NCI-H128 (cell line): Measurements from ENCODE around the gene HIPK1.

Experiments
- DNase-seq: peaks from one replicate; lab custom pipeline; 2025; ENCODE audit not compliant: unreplicated experiment; lab: John Stamatoyannopoulos, UW

The HIPK1 gene

GRCh38 chr1:113928941-113929749, at the start of gene HIPK1:
Gene HIPK1 (plus strand): TSS chr1:113929324.
- DNase-seq = peak; percentile 72

DNA sequence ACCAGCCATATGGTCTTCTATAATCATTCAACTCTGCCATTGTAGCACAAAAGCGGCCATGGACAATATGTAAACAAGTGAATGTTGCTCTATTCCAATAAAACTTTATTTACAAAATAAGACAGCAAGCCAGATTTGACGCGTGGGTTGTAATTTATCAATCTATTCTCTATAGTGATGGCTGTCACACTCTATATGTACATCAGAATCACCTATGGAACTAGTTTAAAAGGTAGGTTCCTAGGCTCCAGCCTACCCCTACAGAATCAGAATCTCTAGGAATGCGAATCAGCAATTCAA, 49.4 kb upstream of the HIPK1 start:
- no peak for DNase-seq

DNA sequence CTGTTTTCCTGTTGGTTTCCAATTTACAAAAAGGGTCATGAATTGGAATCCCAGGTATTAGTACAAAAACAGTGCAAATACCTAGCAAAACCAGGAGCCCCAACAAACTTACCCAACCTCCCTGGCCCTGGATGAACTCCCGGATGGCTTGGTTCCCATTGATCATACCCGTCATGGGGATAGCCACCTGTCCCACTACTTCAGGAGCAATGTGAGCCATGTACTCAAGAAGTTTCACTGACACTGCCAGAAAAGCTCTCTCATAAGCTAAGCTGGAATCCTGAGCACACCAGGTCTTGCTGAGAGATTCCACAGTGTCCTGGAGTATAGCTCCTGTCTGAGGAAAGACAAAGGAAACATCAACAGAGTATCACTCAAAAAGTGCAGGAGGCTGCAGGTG, 47.5 kb upstream of the HIPK1 start:
- DNase-seq = no peak

DNA sequence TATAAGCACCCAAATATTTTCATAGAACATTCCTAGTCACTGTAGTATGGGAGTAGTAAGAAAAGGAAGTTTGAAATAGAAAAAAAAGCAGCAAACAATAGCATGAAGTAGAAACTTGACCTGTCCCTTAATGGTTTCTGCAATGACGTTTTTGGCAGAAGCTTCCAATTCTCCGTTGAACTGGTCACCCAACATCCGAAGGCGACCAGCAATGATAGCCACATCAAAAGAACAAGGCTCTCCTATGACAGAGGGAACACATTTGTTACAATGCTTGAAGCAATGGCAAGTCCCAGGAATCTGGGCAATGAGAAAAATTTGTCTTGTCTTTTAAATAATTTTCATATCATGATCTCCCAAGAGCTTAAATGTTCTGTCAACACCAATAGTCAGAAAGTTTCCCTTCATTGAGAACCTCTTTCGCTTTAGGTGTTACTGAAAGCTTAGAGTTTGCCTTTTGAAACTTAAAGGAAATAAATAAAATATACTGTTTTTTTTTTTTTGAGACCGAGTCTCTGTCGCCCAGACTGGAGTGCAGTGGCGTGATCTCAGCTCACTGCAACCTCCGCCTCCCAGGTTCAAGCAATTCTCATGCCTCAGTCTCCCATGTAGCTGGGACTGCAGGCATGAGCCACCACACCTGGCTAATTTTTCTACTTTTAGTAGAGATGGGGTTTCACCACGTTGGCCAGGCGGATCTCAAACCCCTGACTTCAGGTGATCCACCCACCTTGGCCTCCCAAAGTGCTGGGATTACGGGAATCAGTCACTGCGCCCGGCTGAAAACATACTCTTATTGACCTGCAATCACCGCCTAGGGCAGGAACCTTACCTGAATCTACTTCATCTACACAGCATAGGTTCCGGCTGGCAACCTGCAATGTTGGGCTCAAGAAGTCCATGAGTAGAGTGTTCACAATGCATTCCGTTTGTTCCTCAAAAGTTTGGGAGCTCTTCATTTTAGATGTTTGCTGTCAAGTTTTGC, 42.4 kb upstream of the HIPK1 start:
- DNase-seq = no peak

DNA sequence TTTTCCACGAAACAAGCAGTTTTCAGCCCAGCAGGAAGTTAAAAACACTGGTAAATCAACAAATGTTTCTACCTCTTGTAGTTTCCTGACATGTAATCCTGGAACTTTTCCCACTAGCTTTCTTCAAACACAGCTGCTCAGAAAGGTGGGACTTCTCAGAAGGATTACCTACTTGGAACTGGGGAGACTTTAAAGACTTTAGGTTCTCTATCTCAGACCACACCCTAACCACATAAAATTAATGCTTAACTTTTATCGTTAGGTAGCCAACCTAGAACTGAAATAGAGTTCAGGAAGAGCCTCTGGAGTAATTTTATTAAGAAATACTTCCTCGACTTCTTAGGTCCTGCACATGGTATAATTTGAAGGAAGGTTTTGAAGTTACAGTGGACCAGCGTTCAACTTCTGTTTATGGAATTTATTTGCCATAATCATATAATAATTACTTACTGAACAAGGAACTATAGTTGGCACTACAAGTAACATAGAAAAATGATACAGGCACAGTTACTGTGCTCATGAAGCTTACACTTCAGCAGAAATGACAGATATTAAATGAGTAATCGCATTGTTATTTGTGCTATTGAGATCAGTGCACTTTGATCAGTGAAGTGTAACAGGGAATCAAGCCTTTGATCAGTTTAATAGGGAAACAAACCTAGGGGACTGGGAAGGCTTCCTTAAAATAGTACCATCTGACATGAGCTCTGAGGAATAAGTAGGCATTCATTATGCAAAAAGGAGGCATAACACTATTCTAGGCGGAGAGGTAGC, 41.5 kb upstream of the HIPK1 start, which contains the start of gene BCL2L15:
BCL2L15 (minus strand) TSS at position 180 of the 774 bp plus-strand sequence. CDS start 206 bp downstream, outside the sequence.
- DNase-seq = no peak

DNA sequence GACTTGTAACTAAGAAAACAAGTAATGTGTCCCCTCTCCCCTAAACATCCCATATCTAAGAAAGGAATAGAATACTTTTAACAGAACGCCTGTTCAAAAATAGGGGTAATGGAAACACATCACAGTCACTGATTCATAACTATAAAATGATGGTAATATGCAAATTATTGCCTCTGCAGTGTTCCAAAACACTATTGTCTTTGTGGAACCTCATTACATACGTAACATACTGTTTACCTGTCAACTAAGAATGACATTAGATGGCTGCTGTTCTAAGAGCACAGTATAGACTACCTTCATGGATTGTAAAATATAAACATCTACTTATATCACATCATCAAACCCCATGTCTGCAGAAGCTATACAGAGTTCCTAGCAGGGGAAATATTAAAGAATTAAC, 38.3 kb upstream of the HIPK1 start:
- no peak for DNase-seq

- no peak for DNase-seq
Observed at GRCh38 chr1:113891631-113892220, 37.4 kb upstream of the HIPK1 start.

DNA sequence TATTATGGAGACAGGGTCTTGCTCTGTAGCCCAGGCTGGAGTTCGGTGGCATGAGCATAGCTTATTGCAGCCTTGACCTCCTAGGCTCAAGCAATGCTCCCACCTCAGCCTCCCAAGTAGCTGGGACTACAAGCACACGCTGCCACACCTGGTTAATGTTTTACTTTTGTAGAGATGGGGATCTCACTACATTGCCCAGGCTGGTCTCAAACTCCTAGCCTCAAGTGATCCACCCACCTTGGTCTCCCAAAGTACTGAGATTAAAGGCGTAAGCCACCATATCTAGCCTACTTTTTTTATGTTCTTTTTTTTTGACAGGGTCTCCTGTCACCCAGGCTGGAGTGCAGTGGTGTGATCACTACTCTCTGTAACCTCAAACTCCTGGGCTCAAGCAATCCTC, 35.9 kb upstream of the HIPK1 start:
- no peak for DNase-seq

DNA sequence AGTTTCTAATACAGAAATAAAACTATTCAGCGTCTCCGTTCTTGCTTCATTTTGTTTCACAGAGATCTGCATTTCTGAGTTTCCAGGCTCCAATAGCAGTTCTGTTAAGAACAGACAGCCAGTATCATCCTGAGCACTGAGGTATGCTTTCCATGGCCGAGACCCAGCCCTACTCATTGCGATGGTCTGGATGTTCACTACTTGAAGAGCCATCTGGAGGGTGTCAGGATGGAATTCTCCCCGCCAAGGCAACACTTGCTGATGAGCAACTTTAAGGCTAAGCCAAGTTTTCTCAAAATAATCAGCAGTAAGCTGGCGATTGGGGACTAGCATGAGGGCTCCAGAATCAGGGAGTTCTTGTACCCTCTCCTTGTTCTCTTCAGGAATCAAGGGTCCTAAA, 34.0 kb upstream of the HIPK1 start:
- DNase-seq = no peak

DNA sequence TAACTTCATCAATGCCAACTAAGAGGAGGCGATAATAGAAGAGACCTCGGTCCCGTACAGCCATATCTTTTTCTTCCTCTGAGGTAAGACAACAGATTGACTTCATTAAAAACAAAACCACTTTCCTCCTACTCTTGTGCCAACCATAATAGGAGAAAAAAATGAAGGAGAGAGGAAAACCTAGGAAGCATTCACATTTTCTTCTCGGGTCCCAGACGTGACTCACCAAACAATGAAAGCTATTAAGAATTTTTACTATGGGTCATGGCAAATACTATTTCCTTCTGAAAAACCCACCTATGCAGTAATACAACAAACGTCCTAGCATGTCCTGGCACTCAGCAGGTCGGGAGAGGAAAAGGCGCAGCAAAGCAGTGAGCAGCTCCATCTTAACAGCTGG, 33.2 kb upstream of the HIPK1 start:
- no peak for DNase-seq

DNA sequence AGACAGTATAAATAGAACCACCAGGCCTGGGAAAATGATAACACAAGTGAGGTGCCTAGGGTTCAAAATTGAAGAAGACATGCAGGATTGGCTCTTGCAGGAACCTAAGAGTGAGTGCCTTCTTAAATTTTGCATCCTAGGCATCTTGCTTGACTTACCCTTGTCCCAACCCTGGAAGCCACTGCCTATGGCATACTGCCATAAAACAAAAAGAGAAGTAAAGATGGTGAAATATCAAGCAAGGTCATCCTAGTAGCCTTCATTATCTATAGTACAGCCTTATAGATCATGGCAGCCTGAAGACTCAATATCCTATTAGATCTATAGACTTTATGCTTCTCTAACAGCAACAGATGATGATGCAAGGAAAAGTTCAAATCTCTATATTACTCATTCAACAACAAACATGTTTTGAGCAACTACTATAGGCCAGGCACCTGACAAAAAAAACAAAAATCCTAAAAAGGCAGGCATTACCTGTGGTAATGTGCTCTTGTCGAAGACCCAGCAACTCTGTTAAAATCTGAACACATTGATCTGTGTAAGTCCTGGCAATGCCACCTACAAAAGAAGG, 30.8 kb upstream of the HIPK1 start:
- no peak for DNase-seq

- no peak for DNase-seq
Observed at GRCh38 chr1:113899111-113899510, 30.0 kb upstream of the HIPK1 start.

- no peak for DNase-seq
Observed at GRCh38 chr1:113901191-113901590, 27.9 kb upstream of the HIPK1 start.

- no peak for DNase-seq
Observed at GRCh38 chr1:113903501-113904292, 25.4 kb upstream of the HIPK1 start.

DNA sequence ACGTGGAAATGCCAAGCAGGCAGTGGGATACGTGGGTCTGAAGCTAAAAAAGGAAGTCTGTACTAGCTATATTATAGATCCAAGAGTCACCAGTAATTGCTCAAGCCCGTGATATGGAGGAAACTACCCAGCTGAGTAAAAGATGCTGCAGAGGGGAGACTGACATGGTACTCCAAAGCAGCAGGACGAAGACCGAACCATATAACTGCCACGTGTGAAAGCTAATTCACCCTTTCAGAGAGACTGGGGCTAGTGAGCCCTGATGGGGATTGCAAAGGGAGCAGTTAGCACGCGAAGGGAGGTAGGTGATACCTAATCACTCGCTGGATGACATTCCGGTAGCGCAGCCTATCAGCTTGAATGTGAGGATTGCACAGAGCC, 24.8 kb upstream of the HIPK1 start:
- peak; percentile 64 for DNase-seq

- peak; percentile 98 for DNase-seq
Observed at GRCh38 chr1:113904674-113905434, 24.3 kb upstream of the HIPK1 start, which contains the start of the genes AP4B1 and DCLRE1B. Gene AP4B1 (minus strand): TSS chr1:113904799. CDS start chr1:113904717, 82 bp downstream. Gene DCLRE1B (plus strand): TSS chr1:113905326. CDS start chr1:113905587, 261 bp downstream.

DNA sequence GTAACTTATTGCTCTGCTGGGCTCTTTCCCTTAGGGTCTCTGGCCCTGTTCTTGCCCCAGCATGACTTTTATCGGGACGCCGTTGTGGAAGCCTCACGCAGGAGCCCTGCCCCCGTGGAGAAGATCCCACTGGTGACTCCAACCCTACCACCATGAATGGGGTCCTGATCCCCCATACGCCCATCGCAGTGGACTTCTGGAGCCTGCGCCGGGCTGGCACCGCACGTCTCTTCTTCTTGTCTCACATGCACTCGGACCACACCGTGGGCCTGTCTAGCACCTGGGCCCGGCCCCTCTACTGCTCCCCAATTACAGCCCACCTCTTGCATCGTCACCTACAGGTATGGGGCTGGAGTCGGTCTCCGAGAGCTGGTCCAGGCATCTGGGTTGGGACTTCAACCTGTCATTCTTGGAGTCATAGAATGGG, 23.7 kb upstream of the HIPK1 start:
- DNase-seq = no peak

GRCh38 chr1:113912594-113913311, 16.4 kb upstream of the HIPK1 start:
- no peak for DNase-seq
